Muscle layer of colon (tissue), 2 donors: ENCODE results near the gene JOSD2.

Experiments used
- H3K27ac ChIP-seq: one replicate; pipeline ENCODE4 v1.7.0; 2013; ENCODE audit warnings: low read depth, mild to moderate bottlenecking, low read length, moderate library complexity
- H3K27me3 ChIP-seq, 2 donors: one replicate each; pipeline ENCODE4 v1.7.0; 2013; ENCODE audit warnings: low read length in 2 of 2, mild to moderate bottlenecking in 2 of 2; ENCODE audit not compliant: insufficient read depth in 2 of 2, control insufficient read depth in 1 of 2
- H3K36me3 ChIP-seq: one replicate; pipeline ENCODE4 v1.7.0; 2013; ENCODE audit warnings: mild to moderate bottlenecking, low read length; ENCODE audit not compliant: insufficient read depth
- H3K4me1 ChIP-seq: one replicate; pipeline ENCODE4 v1.7.0; 2013; ENCODE audit warnings: mild to moderate bottlenecking, low read length; ENCODE audit not compliant: insufficient read depth
- H3K4me3 ChIP-seq, 2 donors: one replicate each; pipeline ENCODE4 v1.7.0; 2013; ENCODE audit warnings: low read length in 2 of 2, low read depth in 1 of 2, mild to moderate bottlenecking in 1 of 2, moderate library complexity in 1 of 2
- H3K9ac ChIP-seq: one replicate; pipeline ENCODE4 v1.7.0; 2013; ENCODE audit warnings: low read length
- H3K9me3 ChIP-seq: one replicate; pipeline ENCODE4 v1.7.0; 2013; ENCODE audit warnings: mild to moderate bottlenecking, low read length
- donor health status: abdominal sarcoma.
- donor health status: Adenocarcinoma of cecum.

JOSD2 gene

DNA sequence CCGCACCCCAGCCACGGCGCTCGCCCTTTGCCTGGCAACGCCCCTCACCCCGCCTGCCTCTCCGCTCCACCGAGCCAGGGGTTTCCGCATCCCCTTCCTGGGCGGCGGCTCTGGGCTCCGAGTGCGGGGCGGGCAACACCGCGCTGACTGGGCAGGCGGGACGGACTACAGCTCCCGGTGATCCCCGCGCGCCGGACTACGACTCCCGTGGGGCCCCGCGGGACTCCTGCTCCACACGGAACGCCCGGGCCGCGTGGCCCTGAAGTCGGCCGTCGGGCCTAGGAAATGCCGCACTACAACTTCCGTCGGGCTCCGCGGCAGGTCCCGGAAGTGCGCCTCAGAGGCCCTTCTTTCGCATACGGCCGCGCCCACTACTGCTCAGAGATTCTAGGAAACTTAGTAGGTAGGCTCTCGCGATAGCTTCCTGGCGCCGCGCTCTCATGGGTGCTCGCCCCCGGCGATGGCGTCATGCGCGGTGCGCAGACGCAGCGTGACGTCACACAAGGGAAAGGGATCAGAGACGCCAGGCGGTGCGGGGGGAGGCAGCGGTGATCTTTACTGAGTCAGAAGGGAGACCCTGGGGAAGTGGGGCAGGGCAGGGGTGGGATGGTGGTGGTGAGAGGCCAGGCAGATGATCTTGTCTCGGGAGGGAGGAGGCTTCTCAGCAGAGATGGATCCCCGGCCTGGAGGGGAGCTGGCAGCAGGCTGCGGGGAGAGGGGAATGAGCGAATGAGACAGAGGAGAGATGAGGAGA lies at the start of gene JOSD2:
JOSD2 (minus strand) TSS at position 123 of the 754 bp plus-strand sequence. CDS start 760 bp downstream, outside the sequence.
- no peaks in the 10 kb centered on the region for H3K9me3 ChIP-seq
- H3K9ac ChIP-seq, result peak within 1 kb of the TSS; percentile 76
- no peaks in the 10 kb centered on the region for H3K36me3 ChIP-seq
- H3K27ac ChIP-seq, result peak within 1 kb of the TSS; percentile 58
- H3K27me3 ChIP-seq, result peaks cover 0 to 12% of the 10 kb centered on the region in 2 donors
- H3K4me1 ChIP-seq, result peaks cover 16% of the 10 kb centered on the region
- peak within 1 kb of the TSS; percentile 77 to 93 for H3K4me3 ChIP-seq

- Histone ChIP-seq H3K9ac (no peak overlapping the region), H3K36me3 (no peaks in the 10 kb centered on the region), H3K27ac (no peak overlapping the region), H3K4me1 (peaks cover 5% of the 10 kb centered on the region), H3K4me3 (no peak overlapping the region), H3K27me3 (peaks cover 0 to 46% of the 10 kb centered on the region in 2 donors), H3K9me3 (no peaks in the 10 kb centered on the region)
These were observed 48.6 kb upstream of the JOSD2 start for GRCh38 chr19:50559636-50560035.

DNA sequence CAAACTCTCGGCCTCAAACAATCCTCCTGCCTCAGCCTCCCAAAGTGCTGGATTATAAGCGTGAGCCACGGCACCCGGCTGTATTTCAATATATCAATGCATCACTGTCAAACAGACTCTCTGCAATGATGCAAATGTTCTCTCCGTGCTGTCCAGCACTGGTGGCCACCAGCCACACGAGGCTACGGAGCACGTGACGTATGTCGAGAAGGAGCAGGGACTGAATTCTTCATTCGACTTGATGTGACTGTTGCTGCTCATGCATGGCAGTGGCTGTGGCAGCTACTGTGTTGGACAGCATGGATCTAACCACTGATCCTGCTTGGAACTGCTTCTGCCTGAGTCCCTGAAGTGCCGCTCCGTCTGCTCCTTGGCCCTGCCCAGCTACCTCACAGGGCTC lies 47.5 kb upstream of the JOSD2 start:
- Histone ChIP-seq H3K27me3 (peaks cover 0 to 39% of the 10 kb centered on the region in 2 donors), H3K36me3 (no peaks in the 10 kb centered on the region), H3K4me3 (no peak overlapping the region), H3K27ac (no peak overlapping the region), H3K9me3 (no peaks in the 10 kb centered on the region), H3K9ac (no peak overlapping the region), H3K4me1 (peaks cover 5% of the 10 kb centered on the region)

DNA sequence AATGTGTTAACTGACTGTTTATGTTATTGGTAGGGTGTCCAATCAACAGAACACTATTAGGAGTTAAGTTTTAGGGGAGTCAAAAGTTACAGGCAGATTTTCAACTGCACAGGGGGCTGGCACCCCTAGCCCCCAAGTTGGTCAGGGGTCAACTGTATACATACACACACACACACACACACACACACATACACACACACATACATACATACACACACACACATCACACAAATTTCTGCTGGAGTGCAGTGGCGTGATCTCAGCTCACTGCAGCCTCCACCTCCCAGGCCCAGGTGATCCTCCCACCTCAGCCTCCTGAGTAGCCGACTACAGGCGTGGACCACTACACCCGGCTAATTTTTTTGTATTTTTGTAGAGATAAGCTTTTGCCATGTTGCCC lies 47.0 kb upstream of the JOSD2 start:
- no peak overlapping the region for H3K27ac ChIP-seq
- no peak overlapping the region for H3K9ac ChIP-seq
- H3K36me3 ChIP-seq, result no peaks in the 10 kb centered on the region
- H3K27me3 ChIP-seq, result peaks cover 0 to 39% of the 10 kb centered on the region in 2 donors
- H3K4me1 ChIP-seq, result peaks cover 5% of the 10 kb centered on the region
- no peaks in the 10 kb centered on the region for H3K9me3 ChIP-seq
- no peak overlapping the region for H3K4me3 ChIP-seq

DNA sequence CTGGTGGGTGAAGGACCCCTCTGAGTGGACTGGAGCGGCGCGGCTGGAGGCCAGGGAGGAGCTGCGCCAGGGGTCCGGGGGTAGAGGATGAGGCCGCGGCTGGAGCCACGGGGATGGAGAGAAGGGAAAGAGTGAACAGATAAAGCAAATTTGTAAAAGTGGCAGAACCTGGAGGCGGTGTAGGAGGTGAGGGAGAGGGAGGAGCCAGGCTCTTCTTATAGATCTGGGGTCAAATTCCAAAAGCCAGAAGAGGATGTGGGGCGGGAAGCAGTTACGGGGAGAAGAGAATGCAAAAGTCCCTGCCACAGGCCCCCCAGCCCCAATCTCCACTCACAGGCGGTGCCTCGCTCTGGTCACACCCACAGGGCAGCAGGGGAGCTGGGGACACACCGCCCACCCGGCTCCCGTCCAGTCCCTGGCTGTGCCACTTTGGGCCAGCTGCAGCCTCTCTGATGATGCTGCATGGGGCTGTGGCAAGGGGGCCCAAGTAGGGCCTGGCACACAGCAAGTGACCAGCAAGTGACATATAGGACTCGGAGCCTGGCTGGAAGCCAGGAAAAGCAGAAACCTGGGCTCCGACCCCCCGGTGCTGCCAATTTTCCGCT lies 46.1 kb upstream of the JOSD2 start:
- peaks cover 5% of the 10 kb centered on the region for H3K4me1 ChIP-seq
- H3K27me3 ChIP-seq, result peaks cover 0 to 44% of the 10 kb centered on the region in 2 donors
- H3K9ac ChIP-seq, result no peak overlapping the region
- no peaks in the 10 kb centered on the region for H3K9me3 ChIP-seq
- H3K27ac ChIP-seq, result no peak overlapping the region
- no peaks in the 10 kb centered on the region for H3K36me3 ChIP-seq
- H3K4me3 ChIP-seq, result no peak overlapping the region

DNA sequence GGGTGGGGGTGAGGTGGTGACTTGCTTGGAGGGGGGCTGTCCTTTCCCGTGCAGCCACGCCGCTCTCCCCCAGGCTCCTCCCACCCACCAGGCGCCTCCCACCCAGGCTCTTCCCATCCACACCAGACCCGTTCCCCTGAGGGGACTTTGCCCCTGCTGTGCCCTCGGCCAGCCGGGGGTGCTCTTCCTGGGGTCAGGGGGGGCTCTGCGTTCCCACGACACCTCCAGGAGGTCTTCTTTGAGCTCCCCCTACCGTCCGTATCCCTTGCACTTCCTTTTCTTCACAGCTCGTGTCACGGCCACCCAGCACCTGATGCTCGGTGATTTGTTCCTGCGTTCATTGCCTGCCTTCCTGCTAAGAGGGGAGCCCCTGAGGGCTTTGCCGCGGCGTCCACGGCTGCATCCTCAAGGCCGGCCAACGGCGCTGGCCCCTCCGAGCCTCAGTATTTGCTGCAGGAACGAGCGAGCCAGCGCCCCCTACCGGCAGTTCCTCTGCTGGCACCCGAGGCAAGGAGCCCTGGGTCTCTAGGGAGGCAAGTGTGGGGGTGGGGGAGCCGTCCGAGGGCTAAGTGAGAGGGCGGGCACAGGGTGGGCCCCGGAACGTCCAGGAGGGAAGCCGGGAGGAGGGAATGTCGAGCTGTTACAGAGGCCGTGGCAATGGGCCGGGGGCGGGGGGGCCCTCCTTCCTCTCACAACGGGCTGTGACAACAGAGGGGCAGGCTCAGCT lies 45.5 kb upstream of the JOSD2 start:
- Histone ChIP-seq H3K36me3 (no peaks in the 10 kb centered on the region), H3K4me1 (peaks cover 5% of the 10 kb centered on the region), H3K9ac (no peak overlapping the region), H3K27ac (no peak overlapping the region), H3K27me3 (peaks cover 0 to 51% of the 10 kb centered on the region in 2 donors), H3K4me3 (peak overlapping the region; percentile 38), H3K9me3 (no peaks in the 10 kb centered on the region)

DNA sequence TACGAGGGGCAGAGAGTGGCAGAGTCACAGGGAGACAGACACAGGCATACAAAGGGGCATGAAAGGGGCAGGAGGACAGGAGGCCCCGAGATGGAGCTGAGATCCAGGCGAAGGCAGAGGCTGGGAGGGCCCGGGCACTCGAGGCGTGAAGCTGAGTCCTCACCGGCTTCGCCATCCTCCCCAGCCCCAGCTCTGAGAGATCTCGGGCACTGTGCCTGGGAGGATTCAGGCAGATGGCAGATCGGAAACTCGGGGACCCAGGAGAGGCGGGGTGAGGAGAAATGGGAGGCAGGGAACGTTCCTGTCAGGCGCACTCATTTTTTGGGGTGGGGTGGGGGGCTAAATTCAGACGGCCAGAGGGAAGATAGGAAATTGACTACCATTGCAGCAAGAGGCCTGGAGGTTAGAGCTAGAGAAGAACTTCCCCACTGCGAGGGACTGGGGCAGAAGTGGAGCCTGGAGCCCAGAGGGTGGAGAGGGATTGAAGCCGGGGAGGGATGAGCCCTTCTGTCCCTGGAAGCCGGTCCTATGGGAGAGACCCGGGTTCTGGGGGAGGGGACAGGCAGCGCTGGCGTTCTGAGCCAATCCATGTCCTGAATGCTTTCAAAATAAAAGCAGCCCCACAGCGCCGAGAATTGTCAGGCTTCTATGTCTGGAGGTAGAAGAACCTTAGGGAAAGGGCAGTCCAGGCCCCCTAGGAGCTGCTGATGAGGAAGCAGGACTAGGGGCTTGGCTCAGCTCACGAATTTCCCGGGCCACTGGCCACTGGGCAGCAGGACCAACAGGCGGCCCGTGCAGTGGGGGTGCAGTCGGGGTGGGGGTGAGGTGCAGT lies 44.7 kb upstream of the JOSD2 start:
- peaks cover 5% of the 10 kb centered on the region for H3K4me1 ChIP-seq
- no peaks in the 10 kb centered on the region for H3K9me3 ChIP-seq
- H3K4me3 ChIP-seq, result no peak overlapping the region
- no peaks in the 10 kb centered on the region for H3K36me3 ChIP-seq
- peaks cover 0 to 58% of the 10 kb centered on the region in 2 donors for H3K27me3 ChIP-seq
- no peak overlapping the region for H3K27ac ChIP-seq
- H3K9ac ChIP-seq, result no peak overlapping the region

DNA sequence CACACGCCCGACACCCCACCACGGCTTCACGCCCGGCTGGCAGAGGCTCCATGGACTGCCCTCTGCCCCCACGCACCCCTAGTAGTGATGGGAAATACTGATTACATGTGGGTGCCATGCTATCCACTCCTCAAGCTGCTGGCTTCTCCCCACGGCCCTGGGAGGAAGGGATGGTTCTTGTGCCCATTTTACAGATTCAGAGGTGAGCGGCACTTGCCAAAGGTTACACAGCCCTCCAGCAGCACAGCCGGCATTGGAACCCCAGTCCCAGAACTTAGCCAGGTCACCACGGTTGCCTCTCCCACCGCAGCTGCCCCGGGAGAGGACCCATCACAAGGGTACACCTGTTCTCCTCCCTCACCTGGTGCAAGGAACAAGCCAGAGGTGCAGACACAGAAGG lies 44.0 kb upstream of the JOSD2 start:
- no peaks in the 10 kb centered on the region for H3K36me3 ChIP-seq
- H3K27ac ChIP-seq, result no peak overlapping the region
- H3K9ac ChIP-seq, result no peak overlapping the region
- peaks cover 5% of the 10 kb centered on the region for H3K4me1 ChIP-seq
- no peak overlapping the region for H3K4me3 ChIP-seq
- H3K27me3 ChIP-seq, result peaks cover 0 to 61% of the 10 kb centered on the region in 2 donors
- no peaks in the 10 kb centered on the region for H3K9me3 ChIP-seq

GRCh38 chr19:50554212-50554611 lies 43.2 kb upstream of the JOSD2 start:
- peaks cover 0 to 70% of the 10 kb centered on the region in 2 donors for H3K27me3 ChIP-seq

DNA sequence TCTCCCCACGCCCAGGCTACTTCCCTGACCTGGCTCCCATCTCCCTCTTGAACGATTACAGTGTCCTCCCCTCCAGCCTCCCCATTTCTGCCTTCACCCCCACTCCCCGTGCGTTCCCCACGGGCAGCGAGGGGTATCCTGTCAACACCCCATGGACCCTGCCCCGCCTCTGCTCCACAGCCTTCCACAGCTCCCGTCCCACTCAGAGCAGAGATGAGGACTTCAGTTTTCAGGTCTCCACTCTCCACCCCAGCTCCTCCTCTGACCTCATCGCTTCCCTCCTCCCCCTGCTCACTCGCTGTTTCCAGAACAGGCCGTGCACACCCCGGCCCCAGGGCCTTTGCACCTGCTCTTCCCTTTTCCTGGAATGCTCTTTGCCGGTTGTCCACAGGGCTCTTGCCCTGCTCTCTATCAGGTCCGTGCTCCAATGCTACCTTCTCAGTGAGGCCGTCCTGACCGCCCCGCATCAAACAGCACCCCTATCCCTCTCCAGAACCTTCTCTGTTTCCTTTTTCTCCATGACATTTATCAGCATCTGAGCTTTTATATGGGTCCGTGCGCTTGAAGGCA lies 42.2 kb upstream of the JOSD2 start:
- Histone ChIP-seq H3K36me3 (no peaks in the 10 kb centered on the region), H3K27ac (no peak overlapping the region), H3K27me3 (peaks cover 0 to 63% of the 10 kb centered on the region in 2 donors), H3K4me3 (no peak overlapping the region), H3K4me1 (peaks cover 5% of the 10 kb centered on the region), H3K9ac (no peak overlapping the region), H3K9me3 (no peaks in the 10 kb centered on the region)

More at GRCh38 chr19:50554212-50554611, 43.2 kb upstream of the JOSD2 start:
- Histone ChIP-seq H3K36me3 (no peaks in the 10 kb centered on the region), H3K9me3 (no peaks in the 10 kb centered on the region), H3K4me3 (no peak overlapping the region), H3K9ac (no peak overlapping the region), H3K27ac (no peak overlapping the region), H3K4me1 (peaks cover 5% of the 10 kb centered on the region)
